ENCODE results near the gene ACMSD. TPM values are rescaled to one million over a fixed set of nuclear protein-coding genes. Genes with fewer than 3 reads are reported as not detected.

Gene ACMSD
- total RNA-seq, 2 donors from 2014 or later, result not detected

- Histone ChIP-seq H3K36me3 (no peaks in the 10 kb centered on the region), H3K4me1 (peaks cover 5% of the 10 kb centered on the region), H3K4me3 (peak overlapping the region; percentile 89), H3K9ac (ENCODE audit: low read depth in 2 of 2, low read length in 2 of 2) (peak overlapping the region; percentile 61 to 81), H3K27ac (peak overlapping the region; percentile 97), H3K9me3 (no peaks in the 10 kb centered on the region), H3K27me3 (no peaks in the 10 kb centered on the region)
- DNase-seq, result peak; percentile 26
- intact Hi-C loops (cut with DNase I), result loop anchor here (10.0 kb wide), 1 partner anchor 463 kb away; no protein-coding TSS in a partner anchor
- TF ChIP-seq CTCF (IDR thresholded peaks at IDR 0.05), result no peak
These were observed 79.0 kb downstream of the ACMSD start for GRCh38 chr2:134917360-134917865.

GRCh38 chr2:134917888-134918525 is 79.6 kb downstream of the ACMSD start:
- Histone ChIP-seq H3K27me3 (no peaks in the 10 kb centered on the region), H3K9ac (ENCODE audit: low read depth in 2 of 2, low read length in 2 of 2) (peak overlapping the region; percentile 61 to 81), H3K36me3 (no peaks in the 10 kb centered on the region), H3K27ac (peak overlapping the region; percentile 97), H3K4me3 (peak overlapping the region; percentile 89), H3K4me1 (peaks cover 5% of the 10 kb centered on the region), H3K9me3 (no peaks in the 10 kb centered on the region)
- no peak for TF ChIP-seq CTCF (IDR thresholded peaks at IDR 0.05)
- intact Hi-C loops (cut with DNase I), result loop anchor here (10.0 kb wide), 1 partner anchor 463 kb away; no protein-coding TSS in a partner anchor
- DNase-seq, result no peak

GRCh38 chr2:134918526-134919340 is 80.3 kb downstream of the ACMSD start, which contains the start of gene CCNT2:
CCNT2 (plus strand) TSS chr2:134918822; CDS start chr2:134918855, 33 bp downstream.
- intact Hi-C loops (cut with DNase I), result loop anchor here (10.0 kb wide), 1 partner anchor 464 kb away; no protein-coding TSS in a partner anchor
- H3K4me1 ChIP-seq, result peaks cover 5% of the 10 kb centered on the region

GRCh38 chr2:134919341-134920210 is 81.2 kb downstream of the ACMSD start:
- no peak for TF ChIP-seq CTCF (IDR thresholded peaks at IDR 0.05)
- H3K9ac ChIP-seq (ENCODE audit: low read depth in 2 of 2, low read length in 2 of 2), result peak overlapping the region; percentile 93 to 96
- H3K4me1 ChIP-seq, result peaks cover 5% of the 10 kb centered on the region
- H3K9me3 ChIP-seq, result no peaks in the 10 kb centered on the region
- peak; percentile 60 for DNase-seq
- peak overlapping the region; percentile 89 for H3K4me3 ChIP-seq
- H3K27me3 ChIP-seq, result no peaks in the 10 kb centered on the region
- intact Hi-C loops (cut with DNase I), result loop anchor here (10.0 kb wide), 1 partner anchor 465 kb away; no protein-coding TSS in a partner anchor
- H3K36me3 ChIP-seq, result no peaks in the 10 kb centered on the region
- H3K27ac ChIP-seq, result peak overlapping the region; percentile 97

More at GRCh38 chr2:134918526-134919340, 80.3 kb downstream of the ACMSD start, which contains the start of gene CCNT2:
- H3K4me3 ChIP-seq, result peak within 1 kb of the TSS; percentile 89
- no peaks in the 10 kb centered on the region for H3K36me3 ChIP-seq
- no peak for TF ChIP-seq CTCF (IDR thresholded peaks at IDR 0.05)
- H3K27ac ChIP-seq, result peak within 1 kb of the TSS; percentile 97
- peak; percentile 100 for DNase-seq
- peak within 1 kb of the TSS; percentile 93 to 96 for H3K9ac ChIP-seq (ENCODE audit: low read depth in 2 of 2, low read length in 2 of 2)
- H3K9me3 ChIP-seq, result no peaks in the 10 kb centered on the region
- H3K27me3 ChIP-seq, result no peaks in the 10 kb centered on the region
